NT2/D1 (cell line): ENCODE measurements around the gene POMGNT2.
"Not testable (repeated sequence)": the region's sequence is repeated elsewhere in the genome, so short reads cannot be mapped to it uniquely, and the experiment has no call there.

Experiments
- DNase-seq: peaks from one replicate; pipeline ENCODE4 v3.0.0-alpha.2; 2011; ENCODE audit warnings: low read depth, low spot score
- H3K27me3 ChIP-seq: 2 replicates; pipeline ENCODE4 v1.6.0; 2011; ENCODE audit warnings: mild to moderate bottlenecking; ENCODE audit not compliant: insufficient read length, insufficient read depth
- H3K36me3 ChIP-seq: 2 replicates; pipeline ENCODE4 v1.6.1; 2011; ENCODE audit warnings: mild to moderate bottlenecking, low read length, mixed read lengths; ENCODE audit not compliant: insufficient read depth, insufficient read length
- H3K4me1 ChIP-seq: 2 replicates; pipeline ENCODE4 v1.5.1; 2011; ENCODE audit not compliant: insufficient read depth, insufficient read length
- H3K4me3 ChIP-seq: 2 replicates; pipeline ENCODE4 v1.5.1; 2011; ENCODE audit warnings: low read depth; ENCODE audit not compliant: insufficient read length
- H3K9ac ChIP-seq: 2 replicates; pipeline ENCODE4 v1.6.0; 2011; ENCODE audit warnings: low read depth; ENCODE audit not compliant: insufficient read length
- H3K9me3 ChIP-seq: 2 replicates; pipeline ENCODE4 v1.5.1; 2011; ENCODE audit warnings: mild to moderate bottlenecking, low read length; ENCODE audit not compliant: insufficient read depth
- SUZ12 ChIP-seq: IDR thresholded peaks from 2 replicates; pipeline ENCODE4 v1.6.1; 2011; ENCODE audit not compliant: insufficient read length, insufficient read depth; ENCODE audit errors: extremely low read depth
- YY1 ChIP-seq: IDR thresholded peaks from 2 replicates; pipeline ENCODE4 v1.6.1; 2011; ENCODE audit not compliant: insufficient read length, insufficient read depth
- ZNF274 ChIP-seq: IDR thresholded peaks from 2 replicates; pipeline ENCODE4 v1.6.1; 2011; ENCODE audit warnings: mild to moderate bottlenecking, low read depth, low read length

POMGNT2 gene

GRCh38 chr3:43054754-43055153, 51.1 kb downstream of the POMGNT2 start:
- no peaks in the 10 kb centered on the region for H3K36me3 ChIP-seq
- peaks cover 33% of the 10 kb centered on the region for H3K9me3 ChIP-seq
- peaks cover 3% of the 10 kb centered on the region for H3K4me1 ChIP-seq
- no peak for TF ChIP-seq YY1
- H3K4me3 ChIP-seq: no peak overlapping the region
- H3K9ac ChIP-seq: no peak overlapping the region
- no peaks in the 10 kb centered on the region for H3K27me3 ChIP-seq
- DNase-seq: no peak

DNA sequence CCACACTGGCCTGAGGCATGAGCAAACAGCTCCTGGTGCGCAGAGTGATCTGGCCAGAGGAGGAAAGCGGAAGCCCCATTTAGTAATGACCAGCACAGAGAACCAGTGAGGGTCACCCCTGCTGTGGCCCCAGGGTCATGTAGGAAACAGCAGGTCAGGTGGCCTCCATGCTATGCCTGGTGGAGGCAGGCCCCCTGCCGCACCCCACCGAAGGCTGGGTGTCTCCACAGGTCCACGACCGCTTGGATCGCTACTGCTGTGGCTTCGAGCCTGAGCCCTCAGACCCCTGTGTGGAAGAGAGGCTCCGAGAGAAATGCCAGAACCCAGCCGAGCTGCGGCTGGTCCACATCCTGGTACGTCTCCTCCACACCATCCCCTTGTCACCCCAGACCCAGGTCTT, 52.6 kb downstream of the POMGNT2 start:
- Histone ChIP-seq H3K36me3 (no peaks in the 10 kb centered on the region), H3K27me3 (no peaks in the 10 kb centered on the region), H3K9ac (no peak overlapping the region), H3K4me3 (no peak overlapping the region), H3K9me3 (peaks cover 34% of the 10 kb centered on the region), H3K4me1 (peaks cover 3% of the 10 kb centered on the region)
- TF ChIP-seq SUZ12: no peak
- no peak for TF ChIP-seq ZNF274
- no peak for TF ChIP-seq YY1
- no peak for DNase-seq

GRCh38 chr3:43048470-43048869, 57.4 kb downstream of the POMGNT2 start:
- Histone ChIP-seq H3K27me3 (no peaks in the 10 kb centered on the region), H3K4me1 (no peaks in the 10 kb centered on the region), H3K9ac (no peak overlapping the region), H3K4me3 (no peak overlapping the region), H3K9me3 (peaks cover 81% of the 10 kb centered on the region), H3K36me3 (no peaks in the 10 kb centered on the region)
- no peak for DNase-seq
- TF ChIP-seq SUZ12 (no peak), YY1 (no peak), ZNF274 (no peak)

DNA sequence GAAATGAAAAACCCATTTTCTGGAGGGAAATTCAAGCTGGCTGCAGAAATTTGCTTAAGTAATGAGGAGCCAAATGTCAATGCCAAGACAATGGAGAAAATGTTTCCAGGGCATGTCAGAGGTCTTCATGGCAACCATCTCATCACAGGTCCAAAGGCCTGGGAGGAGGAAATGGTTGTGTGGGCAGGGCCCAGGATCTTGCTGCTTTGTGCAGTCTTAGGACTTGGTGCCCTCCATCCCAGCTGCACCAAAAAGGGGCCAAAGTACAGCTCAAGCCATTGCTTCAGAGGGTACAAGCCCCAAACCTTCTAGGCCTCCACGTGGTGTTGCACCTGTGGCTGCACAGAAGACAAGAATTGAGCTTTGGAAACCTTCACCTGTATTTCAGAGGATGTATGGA, 59.3 kb downstream of the POMGNT2 start:
- H3K4me1 ChIP-seq: no peaks in the 10 kb centered on the region
- H3K9ac ChIP-seq: no peak overlapping the region
- H3K27me3 ChIP-seq: no peaks in the 10 kb centered on the region
- no peak overlapping the region for H3K4me3 ChIP-seq
- TF ChIP-seq ZNF274 (no peak), YY1 (no peak), SUZ12 (no peak)
- peaks cover 82% of the 10 kb centered on the region for H3K9me3 ChIP-seq
- DNase-seq: no peak
- H3K36me3 ChIP-seq: no peaks in the 10 kb centered on the region

DNA sequence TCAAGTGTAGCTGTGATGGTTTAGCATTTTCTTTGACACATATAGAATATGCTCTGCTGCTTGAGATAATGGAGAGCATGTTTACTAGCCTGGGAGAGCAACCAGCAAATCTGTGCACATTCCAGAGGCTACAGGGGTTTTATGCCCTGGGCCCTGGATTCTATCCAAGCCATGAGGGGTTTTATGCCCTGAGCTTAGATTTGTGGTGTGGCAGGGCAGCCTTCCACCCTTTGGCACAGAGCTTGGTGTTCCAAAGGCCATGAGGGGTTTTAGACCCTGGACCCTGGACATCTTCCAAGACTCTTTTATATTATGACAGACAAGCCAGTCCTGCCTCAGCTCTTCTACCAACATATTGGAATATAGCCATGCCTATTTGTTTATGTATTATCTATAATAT, 60.8 kb downstream of the POMGNT2 start:
- not testable (repeated sequence) for H3K9ac ChIP-seq, H3K27me3 ChIP-seq, DNase-seq, H3K4me1 ChIP-seq, H3K4me3 ChIP-seq, H3K36me3 ChIP-seq
- peaks cover 67% of the 10 kb centered on the region for H3K9me3 ChIP-seq

DNA sequence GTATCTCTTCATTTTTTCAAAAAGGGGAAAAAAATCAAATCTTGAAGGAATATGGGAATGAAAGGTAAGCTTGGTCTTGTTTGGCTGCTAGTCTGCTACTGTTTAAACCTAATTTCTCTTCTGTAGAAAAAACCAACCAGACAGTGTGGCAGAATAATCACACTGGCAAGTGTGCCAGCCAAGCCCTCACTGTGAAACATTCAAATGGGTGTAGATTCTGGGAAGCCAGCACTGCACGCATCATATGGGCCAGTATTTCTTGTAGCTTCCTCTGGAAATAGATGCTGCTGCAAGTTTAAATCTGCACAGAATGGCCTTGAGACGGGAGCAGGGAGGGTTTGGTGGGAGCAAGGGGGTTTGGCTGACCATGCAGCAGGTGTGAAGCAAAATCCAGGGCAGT, 62.1 kb downstream of the POMGNT2 start:
- TF ChIP-seq SUZ12 (no peak), ZNF274 (no peak), YY1 (no peak)
- no peak for DNase-seq
- no peaks in the 10 kb centered on the region for H3K4me1 ChIP-seq
- H3K9ac ChIP-seq: no peak overlapping the region
- peaks cover 55% of the 10 kb centered on the region for H3K9me3 ChIP-seq
- no peaks in the 10 kb centered on the region for H3K27me3 ChIP-seq
- H3K4me3 ChIP-seq: no peak overlapping the region
- H3K36me3 ChIP-seq: no peaks in the 10 kb centered on the region

DNA sequence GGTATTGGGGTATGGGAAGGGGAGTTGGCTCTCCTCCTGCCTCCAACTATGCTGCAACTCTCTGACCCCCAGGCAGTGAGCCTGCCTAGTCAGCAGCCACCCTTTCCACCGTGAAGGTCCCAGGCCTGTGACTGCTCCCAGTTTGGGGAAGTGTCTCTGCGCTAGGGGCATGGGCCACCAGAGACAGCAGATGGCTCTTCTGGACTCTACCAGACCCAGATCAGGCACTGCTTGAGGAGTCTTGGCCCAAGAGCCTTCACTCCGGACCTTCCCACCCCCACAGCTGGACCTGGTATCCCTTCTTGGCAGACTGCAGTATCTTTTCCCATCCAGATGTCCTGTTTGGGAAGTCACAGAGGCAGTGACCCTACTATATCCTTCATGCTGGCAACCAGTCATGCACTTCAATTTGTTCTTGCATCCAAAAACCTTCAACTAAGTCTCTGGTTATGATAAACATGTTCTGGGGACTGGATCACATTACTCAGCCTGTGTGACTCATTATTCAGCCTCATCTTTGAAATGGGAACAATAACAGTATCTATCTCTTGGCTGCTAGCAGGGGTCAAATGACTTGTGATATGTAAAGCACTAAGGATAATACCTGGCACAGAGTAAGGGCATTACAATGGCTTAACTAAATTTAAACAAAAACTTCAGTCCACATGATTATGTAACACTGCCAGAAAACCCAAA, 62.7 kb downstream of the POMGNT2 start:
- H3K9me3 ChIP-seq: peaks cover 50% of the 10 kb centered on the region
- no peak overlapping the region for H3K9ac ChIP-seq
- TF ChIP-seq ZNF274 (no peak), SUZ12 (no peak), YY1 (no peak)
- no peaks in the 10 kb centered on the region for H3K27me3 ChIP-seq
- DNase-seq: no peak
- H3K36me3 ChIP-seq: no peaks in the 10 kb centered on the region
- H3K4me1 ChIP-seq: no peaks in the 10 kb centered on the region
- no peak overlapping the region for H3K4me3 ChIP-seq

GRCh38 chr3:43041517-43041916, 64.4 kb downstream of the POMGNT2 start:
- H3K9ac ChIP-seq: no peak overlapping the region
- no peaks in the 10 kb centered on the region for H3K4me1 ChIP-seq
- no peak for DNase-seq
- no peaks in the 10 kb centered on the region for H3K36me3 ChIP-seq
- H3K27me3 ChIP-seq: no peaks in the 10 kb centered on the region
- no peak overlapping the region for H3K4me3 ChIP-seq
- H3K9me3 ChIP-seq: peaks cover 34% of the 10 kb centered on the region
- TF ChIP-seq YY1 (no peak), ZNF274 (no peak), SUZ12 (no peak)
